ENCODE results near the gene DENND4B.

Gene DENND4B

GRCh38 chr1:153945795-153946621, 510 bp downstream of the DENND4B start:
- 0% methylated on average over 95 of the region's 95 CpGs for WGBS, 2 experiments
- H3K4me3 ChIP-seq (ENCODE audit: insufficient read depth, low read depth, low read length), result peak overlapping the region; percentile 80

GRCh38 chr1:153945131-153945794, 1.3 kb downstream of the DENND4B start:
- Histone ChIP-seq H3K4me3 (ENCODE audit: insufficient read depth, low read depth, low read length) (peak overlapping the region; percentile 80), H3K27me3 (ENCODE audit: control insufficient read depth, insufficient read depth, low read length, poor library complexity, severe bottlenecking) (no peaks in the 10 kb centered on the region), H3K27ac (ENCODE audit: insufficient read depth, low read depth, low read length, poor library complexity, severe bottlenecking) (no peak overlapping the region), H3K9me3 (ENCODE audit: control insufficient read depth, low read length) (no peaks in the 10 kb centered on the region), H3K4me1 (ENCODE audit: control insufficient read depth, insufficient read depth, low read length) (no peaks in the 10 kb centered on the region), H3K36me3 (ENCODE audit: control insufficient read depth, insufficient read depth, low read length) (peaks cover 4% of the 10 kb centered on the region)
- WGBS, 2 experiments, result 69% methylated on average over 12 of the region's 12 CpGs

More at GRCh38 chr1:153945795-153946621, 510 bp downstream of the DENND4B start:
- no peaks in the 10 kb centered on the region for H3K9me3 ChIP-seq (ENCODE audit: control insufficient read depth, low read length)
- H3K4me1 ChIP-seq (ENCODE audit: control insufficient read depth, insufficient read depth, low read length), result no peaks in the 10 kb centered on the region
- no peaks in the 10 kb centered on the region for H3K27me3 ChIP-seq (ENCODE audit: control insufficient read depth, insufficient read depth, low read length, poor library complexity, severe bottlenecking)
- peaks cover 4% of the 10 kb centered on the region for H3K36me3 ChIP-seq (ENCODE audit: control insufficient read depth, insufficient read depth, low read length)
- no peak overlapping the region for H3K27ac ChIP-seq (ENCODE audit: insufficient read depth, low read depth, low read length, poor library complexity, severe bottlenecking)

- no peak overlapping the region for H3K27ac ChIP-seq (ENCODE audit: insufficient read depth, low read depth, low read length, poor library complexity, severe bottlenecking)
- H3K27me3 ChIP-seq (ENCODE audit: control insufficient read depth, insufficient read depth, low read length, poor library complexity, severe bottlenecking), result no peaks in the 10 kb centered on the region
- H3K9me3 ChIP-seq (ENCODE audit: control insufficient read depth, low read length), result no peaks in the 10 kb centered on the region
- H3K36me3 ChIP-seq (ENCODE audit: control insufficient read depth, insufficient read depth, low read length), result peaks cover 4% of the 10 kb centered on the region
- WGBS, 2 experiments, result 91 to 92% methylated on average over 3 of the region's 3 CpGs
- no peaks in the 10 kb centered on the region for H3K4me1 ChIP-seq (ENCODE audit: control insufficient read depth, insufficient read depth, low read length)
- no peak overlapping the region for H3K4me3 ChIP-seq (ENCODE audit: insufficient read depth, low read depth, low read length)
These were observed 1.7 kb downstream of the DENND4B start for GRCh38 chr1:153944827-153945117.

- no peaks in the 10 kb centered on the region for H3K4me1 ChIP-seq (ENCODE audit: control insufficient read depth, insufficient read depth, low read length)
- no peaks in the 10 kb centered on the region for H3K27me3 ChIP-seq (ENCODE audit: control insufficient read depth, insufficient read depth, low read length, poor library complexity, severe bottlenecking)
- no peak overlapping the region for H3K27ac ChIP-seq (ENCODE audit: insufficient read depth, low read depth, low read length, poor library complexity, severe bottlenecking)
- 93 to 95% methylated on average over 15 of the region's 15 CpGs for WGBS, 2 experiments
- no peak overlapping the region for H3K4me3 ChIP-seq (ENCODE audit: insufficient read depth, low read depth, low read length)
- H3K9me3 ChIP-seq (ENCODE audit: control insufficient read depth, low read length), result no peaks in the 10 kb centered on the region
- H3K36me3 ChIP-seq (ENCODE audit: control insufficient read depth, insufficient read depth, low read length), result peaks cover 4% of the 10 kb centered on the region
These were observed 2.3 kb downstream of the DENND4B start for GRCh38 chr1:153944005-153944826.

- no peak overlapping the region for H3K4me3 ChIP-seq (ENCODE audit: insufficient read depth, low read depth, low read length)
- no peaks in the 10 kb centered on the region for H3K9me3 ChIP-seq (ENCODE audit: control insufficient read depth, low read length)
- no peaks in the 10 kb centered on the region for H3K4me1 ChIP-seq (ENCODE audit: control insufficient read depth, insufficient read depth, low read length)
- peaks cover 1% of the 10 kb centered on the region for H3K36me3 ChIP-seq (ENCODE audit: control insufficient read depth, insufficient read depth, low read length)
- WGBS, 2 experiments, result 92 to 94% methylated on average over 11 of the region's 11 CpGs
- no peak overlapping the region for H3K27ac ChIP-seq (ENCODE audit: insufficient read depth, low read depth, low read length, poor library complexity, severe bottlenecking)
- H3K27me3 ChIP-seq (ENCODE audit: control insufficient read depth, insufficient read depth, low read length, poor library complexity, severe bottlenecking), result no peaks in the 10 kb centered on the region
These were observed 3.6 kb downstream of the DENND4B start for GRCh38 chr1:153942766-153943549.

GRCh38 chr1:153941826-153942725, 4.4 kb downstream of the DENND4B start:
- no peaks in the 10 kb centered on the region for H3K4me1 ChIP-seq (ENCODE audit: control insufficient read depth, insufficient read depth, low read length)
- no peaks in the 10 kb centered on the region for H3K36me3 ChIP-seq (ENCODE audit: control insufficient read depth, insufficient read depth, low read length)
- no peak overlapping the region for H3K27ac ChIP-seq (ENCODE audit: insufficient read depth, low read depth, low read length, poor library complexity, severe bottlenecking)
- H3K9me3 ChIP-seq (ENCODE audit: control insufficient read depth, low read length), result no peaks in the 10 kb centered on the region
- no peak overlapping the region for H3K4me3 ChIP-seq (ENCODE audit: insufficient read depth, low read depth, low read length)
- H3K27me3 ChIP-seq (ENCODE audit: control insufficient read depth, insufficient read depth, low read length, poor library complexity, severe bottlenecking), result no peaks in the 10 kb centered on the region
- WGBS, 2 experiments, result 96% methylated on average over 34 of the region's 34 CpGs

- Histone ChIP-seq H3K4me3 (ENCODE audit: insufficient read depth, low read depth, low read length) (no peak overlapping the region), H3K4me1 (ENCODE audit: control insufficient read depth, insufficient read depth, low read length) (no peaks in the 10 kb centered on the region), H3K36me3 (ENCODE audit: control insufficient read depth, insufficient read depth, low read length) (no peaks in the 10 kb centered on the region), H3K27ac (ENCODE audit: insufficient read depth, low read depth, low read length, poor library complexity, severe bottlenecking) (no peak overlapping the region), H3K27me3 (ENCODE audit: control insufficient read depth, insufficient read depth, low read length, poor library complexity, severe bottlenecking) (no peaks in the 10 kb centered on the region), H3K9me3 (ENCODE audit: control insufficient read depth, low read length) (no peaks in the 10 kb centered on the region)
- 93 to 94% methylated on average over 8 of the region's 8 CpGs for WGBS, 2 experiments
These were observed 5.8 kb downstream of the DENND4B start for GRCh38 chr1:153940756-153941155.

GRCh38 chr1:153939476-153939875, 7.0 kb downstream of the DENND4B start:
- H3K4me1 ChIP-seq (ENCODE audit: control insufficient read depth, insufficient read depth, low read length), result no peaks in the 10 kb centered on the region
- H3K27me3 ChIP-seq (ENCODE audit: control insufficient read depth, insufficient read depth, low read length, poor library complexity, severe bottlenecking), result no peaks in the 10 kb centered on the region
- H3K27ac ChIP-seq (ENCODE audit: insufficient read depth, low read depth, low read length, poor library complexity, severe bottlenecking), result no peak overlapping the region
- H3K4me3 ChIP-seq (ENCODE audit: insufficient read depth, low read depth, low read length), result no peak overlapping the region
- 95% methylated on average over 12 of the region's 12 CpGs for WGBS, 2 experiments
- no peaks in the 10 kb centered on the region for H3K9me3 ChIP-seq (ENCODE audit: control insufficient read depth, low read length)
- peaks cover 5% of the 10 kb centered on the region for H3K36me3 ChIP-seq (ENCODE audit: control insufficient read depth, insufficient read depth, low read length)

GRCh38 chr1:153938996-153939395, 7.5 kb downstream of the DENND4B start:
- WGBS, 2 experiments, result 93 to 99% methylated on average over 3 of the region's 3 CpGs
- no peaks in the 10 kb centered on the region for H3K9me3 ChIP-seq (ENCODE audit: control insufficient read depth, low read length)
- no peaks in the 10 kb centered on the region for H3K4me1 ChIP-seq (ENCODE audit: control insufficient read depth, insufficient read depth, low read length)
- peaks cover 5% of the 10 kb centered on the region for H3K36me3 ChIP-seq (ENCODE audit: control insufficient read depth, insufficient read depth, low read length)
- no peak overlapping the region for H3K27ac ChIP-seq (ENCODE audit: insufficient read depth, low read depth, low read length, poor library complexity, severe bottlenecking)
- no peaks in the 10 kb centered on the region for H3K27me3 ChIP-seq (ENCODE audit: control insufficient read depth, insufficient read depth, low read length, poor library complexity, severe bottlenecking)
- no peak overlapping the region for H3K4me3 ChIP-seq (ENCODE audit: insufficient read depth, low read depth, low read length)

Measured in ectodermal cell (in vitro differentiated cells).